Spleen (tissue), 11 donors: Measurements from ENCODE around the gene TEX36. TPM values are rescaled to one million over a fixed set of nuclear protein-coding genes. Genes with fewer than 3 reads are reported as not detected.
A peak's percentile ranks its signal among the peaks of the same experiment; 100 is the strongest.
"Not testable (repeated sequence)": the region's sequence is repeated elsewhere in the genome, so short reads cannot be mapped to it uniquely, and the experiment has no call there.

Experiments used
- DNase-seq: peaks from one replicate; pipeline ENCODE4 v3.0.0-alpha.2; 2020
- H3K27ac ChIP-seq, 8 donors: fragments of 200-600 bp; sonication (generic) in 7 of 8; 1 replicate in 4 of 8; 2 replicates in 4 of 8; pipeline versions ENCODE4 v1.5.0 to v1.8.0; 2016 to 2021; ENCODE audit warnings: inconsistent platforms in 4 of 8, mild to moderate bottlenecking in 4 of 8, moderate library complexity in 1 of 8
- H3K27me3 ChIP-seq, 7 donors: fragments of 200-600 bp; sonication (generic) in 6 of 7; replicated peaks in 1 of 7; 1 replicate in 4 of 7; 2 replicates in 3 of 7; pipeline versions ENCODE4 v1.5.0 to v1.8.0; 2016 to 2021; ENCODE audit warnings: inconsistent platforms in 3 of 7, mild to moderate bottlenecking in 1 of 7
- H3K36me3 ChIP-seq, 6 donors: fragments of 200-600 bp; sonication (generic) in 5 of 6; 1 replicate in 4 of 6; 2 replicates in 2 of 6; pipeline versions ENCODE4 v1.5.0 to v1.8.0; 2016 to 2021; ENCODE audit warnings: inconsistent platforms in 2 of 6
- H3K4me1 ChIP-seq, 6 donors: fragments of 200-600 bp; sonication (generic) in 5 of 6; 1 replicate in 3 of 6; 2 replicates in 3 of 6; pipeline versions ENCODE4 v1.5.0 to v1.8.0; 2016 to 2021; ENCODE audit warnings: inconsistent platforms in 3 of 6
- H3K4me3 ChIP-seq, 8 donors: fragments of 200-600 bp; sonication (generic) in 7 of 8; 1 replicate in 4 of 8; 2 replicates in 4 of 8; pipeline versions ENCODE4 v1.5.0 to v1.8.0; 2016 to 2021; ENCODE audit warnings: inconsistent platforms in 4 of 8, mild to moderate bottlenecking in 4 of 8, moderate library complexity in 2 of 8
- H3K9me3 ChIP-seq, 8 donors: fragments of 200-600 bp; sonication (generic) in 7 of 8; 1 replicate in 4 of 8; 2 replicates in 4 of 8; pipeline versions ENCODE4 v1.5.0 to v1.8.0; 2016 to 2021; ENCODE audit warnings: inconsistent platforms in 4 of 8
- CTCF ChIP-seq, 11 experiments: fragments of 200-600 bp in 7 of 11; fragments of 450-650 bp in 4 of 11; sonication (generic) in 4 of 11; IDR thresholded peaks in 8 of 11; conservative IDR thresholded peaks in 3 of 11; 1 replicate in 7 of 11; 2 replicates in 4 of 11; pipeline versions ENCODE4 v1.4.0 to v1.8.0; 2016 to 2021; ENCODE audit warnings: antibody characterized with exemption in 11 of 11, inconsistent platforms in 4 of 11, mild to moderate bottlenecking in 1 of 11
- POLR2A ChIP-seq, 3 donors: fragments of 450-650 bp; IDR thresholded peaks; one replicate each; pipeline ENCODE4 v1.5.1; 2017; ENCODE audit warnings: antibody characterized with exemption in 3 of 3, mild to moderate bottlenecking in 1 of 3
- POLR2AphosphoS5 ChIP-seq, 3 donors: sonication (generic); formaldehyde crosslinking; IDR thresholded peaks; one replicate each; pipeline ENCODE4 v1.5.1; 2017; ENCODE audit warnings: antibody characterized with exemption in 3 of 3
- WGBS, 5 donors: extraction: QIAGEN DNeasy Blood & Tissue Kit in 3 of 5; methylation state at CpG; one replicate each; pipeline versions ENCODE4 v1.1.5 to v1.1.7; 2013 to 2018; 5-methylcytosine and 5-hydroxymethylcytosine counted together
- intact Hi-C: fragments of 100-400 bp; cut with DNase I; formaldehyde crosslinking; loops from one replicate; pipeline ENCODE4 v1.15.0; 2023; ENCODE audit warnings: low total_unique reads
- polyA plus RNA-seq, 3 donors: library from polyadenylated mRNA; stranded (reverse); fragments of 200-250 nt; gene quantifications; one replicate each; pipeline ENCODE4 v1.2.1, GENCODE V29; 2013
- total RNA-seq, 7 donors: library from RNA; depleted of rRNA in 3 of 7; stranded (reverse); fragments of >200 nt in 3 of 7; fragmentation: NEBNext Ultra II Directional in 4 of 7; extraction: Animal tissue kit (Norgen Biotek cat#: 25700) in 4 of 7; gene quantifications; one replicate each; pipeline versions ENCODE4 v1.1.0 to v1.2.1, GENCODE V29; 2016 to 2021
- donor health status: healthy with polysubstance abuse.
- donor health status: DM: no; HTN: no; CAD: no; lungs with moderate emphysema.
- donor health status: DM: no; HTN: no; CAD: no.
- donor health status: Bipolar disorder and iron deficiency.
- donor health status: healthy.
- donor health status: DM: no; HTN: no; CAD: no.
- donor health status: DM: yes; HTN: yes; CAD: no.

The TEX36 gene
- total and polyA plus RNA-seq, 10 donors, result not detected

GRCh38 chr10:125707541-125708468 is 24.8 kb upstream of the TEX36 start:
- no peak overlapping the region for H3K27ac ChIP-seq
- 73 to 93% (median 88%) methylated on average over 6 of the region's 6 CpGs for WGBS, 5 donors
- no peaks in the 10 kb centered on the region for H3K4me1 ChIP-seq
- no peaks in the 10 kb centered on the region for H3K36me3 ChIP-seq
- H3K27me3 ChIP-seq, result no peaks in the 10 kb centered on the region
- intact Hi-C loops, result no loop called here
- DNase-seq, result no peak
- no peak overlapping the region for H3K4me3 ChIP-seq
- no peak for TF ChIP-seq CTCF (IDR thresholded peaks at IDR 0.05 in 8 of 11, conservative IDR thresholded peaks at IDR 0.05 in 3 of 11)
- no peak for TF ChIP-seq POLR2A (IDR thresholded peaks at IDR 0.05)
- no peak for TF ChIP-seq POLR2AphosphoS5 (IDR thresholded peaks at IDR 0.05)
- peaks cover 0 to 33% (median 20%) of the 10 kb centered on the region in 8 donors for H3K9me3 ChIP-seq

DNA sequence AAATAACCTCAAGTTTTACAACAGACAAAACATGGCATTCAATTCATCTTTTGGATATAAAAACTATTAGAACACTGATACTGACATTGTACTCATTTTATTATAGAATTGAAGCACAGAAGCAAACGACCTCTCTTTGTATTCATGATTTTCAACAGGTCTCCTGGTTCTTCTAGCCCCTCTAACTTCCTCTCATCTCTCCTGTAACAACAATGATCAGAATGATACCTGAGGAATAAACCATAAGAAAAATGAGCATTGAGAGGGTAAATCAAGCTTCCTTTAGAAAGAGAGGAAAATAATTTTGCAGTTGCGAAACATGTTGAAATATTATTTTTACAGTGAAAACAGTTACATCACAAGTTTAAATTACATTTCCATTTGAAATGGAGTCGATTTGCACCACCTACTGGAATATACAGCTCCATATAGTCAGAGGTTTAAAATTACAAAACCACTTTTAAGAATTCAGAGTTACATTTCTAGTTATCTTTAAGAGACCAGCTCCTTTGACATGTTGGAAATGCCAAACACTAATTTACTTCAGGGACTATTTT is 17.5 kb upstream of the TEX36 start:
- 54 to 75% (median 61%) methylated on average over 3 of the region's 3 CpGs for WGBS, 5 donors
- no peaks in the 10 kb centered on the region for H3K36me3 ChIP-seq
- no peaks in the 10 kb centered on the region for H3K27me3 ChIP-seq
- TF ChIP-seq POLR2AphosphoS5 (IDR thresholded peaks at IDR 0.05) (no peak), POLR2A (IDR thresholded peaks at IDR 0.05) (no peak), CTCF (IDR thresholded peaks at IDR 0.05 in 8 of 11, conservative IDR thresholded peaks at IDR 0.05 in 3 of 11) (no peak)
- H3K4me3 ChIP-seq, result no peak overlapping the region
- peaks cover 0 to 9% (median 0%) of the 10 kb centered on the region in 8 donors for H3K9me3 ChIP-seq
- H3K4me1 ChIP-seq, result no peaks in the 10 kb centered on the region
- intact Hi-C loops, result no loop called here
- no peak for DNase-seq
- H3K27ac ChIP-seq, result no peak overlapping the region

DNA sequence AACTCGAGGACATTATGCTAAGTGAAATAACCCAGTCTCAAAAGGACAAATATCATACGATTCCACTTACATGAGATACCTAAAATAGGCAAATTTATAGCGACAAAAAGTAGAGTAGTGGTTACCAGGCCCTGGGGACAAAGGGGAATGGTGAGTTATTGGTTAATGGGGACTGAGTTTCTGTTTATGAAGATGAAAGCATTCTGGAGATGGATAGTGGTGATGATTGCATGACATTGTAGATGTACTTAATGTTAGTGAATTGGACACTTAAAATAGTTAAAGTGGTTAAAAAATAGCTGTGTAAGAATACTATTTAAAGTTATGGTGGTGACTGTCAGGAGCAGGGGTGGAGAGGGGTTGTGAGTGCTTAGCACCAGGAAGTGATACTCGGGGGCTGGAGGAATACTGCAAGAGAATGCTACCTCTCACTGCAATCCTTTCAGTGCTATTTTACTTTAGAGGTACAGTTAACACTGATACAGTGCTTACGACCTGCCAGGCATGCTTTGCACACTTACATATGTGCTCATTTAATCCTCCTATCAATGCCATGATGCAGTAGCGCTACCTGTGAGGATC is 16.7 kb upstream of the TEX36 start:
- peaks cover 0 to 9% (median 0%) of the 10 kb centered on the region in 8 donors for H3K9me3 ChIP-seq
- intact Hi-C loops, result no loop called here
- TF ChIP-seq POLR2A (IDR thresholded peaks at IDR 0.05), result no peak
- no peak for TF ChIP-seq POLR2AphosphoS5 (IDR thresholded peaks at IDR 0.05)
- no peak for TF ChIP-seq CTCF (IDR thresholded peaks at IDR 0.05 in 8 of 11, conservative IDR thresholded peaks at IDR 0.05 in 3 of 11)
- WGBS, 5 donors, result 77 to 83% (median 81%) methylated on average over 6 of the region's 6 CpGs
- DNase-seq, result no peak
- no peaks in the 10 kb centered on the region for H3K27me3 ChIP-seq
- H3K4me1 ChIP-seq, result no peaks in the 10 kb centered on the region
- H3K4me3 ChIP-seq, result no peak overlapping the region
- no peaks in the 10 kb centered on the region for H3K36me3 ChIP-seq
- H3K27ac ChIP-seq, result no peak overlapping the region

GRCh38 chr10:125698481-125698998 is 15.6 kb upstream of the TEX36 start:
- WGBS, 5 donors, result 71 to 82% (median 74%) methylated on average over 9 of the region's 9 CpGs
- no peak for DNase-seq
- TF ChIP-seq CTCF (IDR thresholded peaks at IDR 0.05 in 8 of 11, conservative IDR thresholded peaks at IDR 0.05 in 3 of 11), result peak in 1 of 11 experiments; percentile 12
- TF ChIP-seq POLR2AphosphoS5 (IDR thresholded peaks at IDR 0.05), result no peak
- Histone ChIP-seq H3K27ac (no peak overlapping the region), H3K4me1 (no peaks in the 10 kb centered on the region), H3K27me3 (no peaks in the 10 kb centered on the region), H3K4me3 (no peak overlapping the region), H3K9me3 (peaks cover 0 to 9% (median 0%) of the 10 kb centered on the region in 8 donors), H3K36me3 (no peaks in the 10 kb centered on the region)
- intact Hi-C loops, result no loop called here

DNA sequence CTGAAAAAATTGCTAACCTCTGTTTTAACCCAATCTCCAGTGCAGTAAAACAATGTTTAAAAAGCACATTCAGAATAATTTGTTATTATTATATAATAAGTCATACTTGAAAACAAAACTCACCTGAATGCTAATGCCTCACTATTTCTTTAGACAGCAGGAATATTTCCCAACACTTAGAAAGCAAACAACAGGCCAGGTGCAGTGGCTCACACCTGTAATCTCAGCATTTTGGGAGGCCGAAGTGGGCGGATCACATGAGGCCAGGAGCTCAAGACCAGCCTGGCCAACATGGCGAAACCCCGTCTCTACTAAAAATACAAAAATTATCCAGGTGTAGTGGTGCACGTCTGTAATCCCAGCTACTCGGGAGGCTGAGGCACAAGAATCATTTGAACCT is 13.9 kb upstream of the TEX36 start:
- H3K9me3 ChIP-seq, H3K4me1 ChIP-seq, intact Hi-C loops, H3K36me3 ChIP-seq, H3K4me3 ChIP-seq, DNase-seq, H3K27me3 ChIP-seq, H3K27ac ChIP-seq: not testable (repeated sequence)
- 83 to 96% (median 90%) methylated on average over 6 of the region's 6 CpGs for WGBS, 5 donors
